Mesothelial cell of epicardium (in vitro differentiated cells): ENCODE results near the gene C2CD5. TPM values are rescaled to one million over a fixed set of nuclear protein-coding genes. Genes with fewer than 3 reads are reported as not detected.

Experiments used
- DNase-seq, 2 experiments: peaks; one replicate each; pipeline ENCODE4 v3.0.0; 2021; ENCODE audit warnings: low spot score in 2 of 2; ENCODE audit not compliant: unreplicated experiment in 2 of 2
- H3K27ac Mint-ChIP-seq: 2 replicates; pipeline ENCODE4 v1.8.0; 2021; ENCODE audit warnings: mixed read lengths
- H3K27me3 Mint-ChIP-seq: 2 replicates; pipeline ENCODE4 v1.8.0; 2021; ENCODE audit warnings: low read depth, mixed read lengths
- H3K36me3 Mint-ChIP-seq: 2 replicates; pipeline ENCODE4 v1.8.0; 2021; ENCODE audit warnings: mixed read lengths
- H3K4me1 Mint-ChIP-seq: 2 replicates; pipeline ENCODE4 v1.8.0; 2021; ENCODE audit warnings: mixed read lengths
- H3K4me3 Mint-ChIP-seq: 2 replicates; pipeline ENCODE4 v1.8.0; 2021; ENCODE audit warnings: mild to moderate bottlenecking, moderate library complexity, mixed read lengths
- H3K9me3 Mint-ChIP-seq: 2 replicates; pipeline ENCODE4 v1.8.0; 2021; ENCODE audit warnings: mixed read lengths
- total RNA-seq: library from RNA; stranded (reverse); gene quantifications from 3 replicates; pipeline ENCODE4 v1.2.1, GENCODE V29; 2021
- TF ChIP-seq, protein P1 (sequence below): fragments of 200-600 bp; sonication (generic); IDR thresholded peaks from one replicate; pipeline ENCODE4 v1.5.0; 2021; ENCODE audit warnings: antibody characterized with exemption; ENCODE audit not compliant: unreplicated experiment

The C2CD5 gene
- total RNA-seq, 1 donor from 2014 or later, result 46.0 TPM

DNA sequence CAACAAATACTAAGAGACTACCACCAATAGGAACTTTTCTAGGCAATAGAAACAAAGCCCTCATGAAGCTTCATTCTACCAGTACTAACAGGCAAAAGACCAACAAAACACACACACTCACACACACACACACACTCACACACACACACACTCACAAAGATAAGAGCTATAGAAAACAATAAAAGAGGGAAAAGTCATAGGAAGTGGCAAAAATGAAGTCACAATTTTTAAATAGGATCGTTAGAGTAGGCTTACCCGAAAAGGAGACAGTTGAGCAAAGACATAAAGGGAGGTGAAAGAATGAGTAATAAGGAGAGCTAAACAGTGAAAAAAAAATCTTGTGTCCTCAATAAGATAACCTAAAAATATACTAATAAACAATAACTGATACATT, 66.5 kb downstream of the C2CD5 start:
- no peak overlapping the region for H3K4me3 Mint-ChIP-seq
- no peak overlapping the region for H3K27ac Mint-ChIP-seq
- DNase-seq, result no peak
- no peaks in the 10 kb centered on the region for H3K27me3 Mint-ChIP-seq
- peaks cover 19% of the 10 kb centered on the region for H3K36me3 Mint-ChIP-seq
- H3K4me1 Mint-ChIP-seq, result no peaks in the 10 kb centered on the region
- H3K9me3 Mint-ChIP-seq, result no peaks in the 10 kb centered on the region
- TF ChIP-seq, protein P1, sequence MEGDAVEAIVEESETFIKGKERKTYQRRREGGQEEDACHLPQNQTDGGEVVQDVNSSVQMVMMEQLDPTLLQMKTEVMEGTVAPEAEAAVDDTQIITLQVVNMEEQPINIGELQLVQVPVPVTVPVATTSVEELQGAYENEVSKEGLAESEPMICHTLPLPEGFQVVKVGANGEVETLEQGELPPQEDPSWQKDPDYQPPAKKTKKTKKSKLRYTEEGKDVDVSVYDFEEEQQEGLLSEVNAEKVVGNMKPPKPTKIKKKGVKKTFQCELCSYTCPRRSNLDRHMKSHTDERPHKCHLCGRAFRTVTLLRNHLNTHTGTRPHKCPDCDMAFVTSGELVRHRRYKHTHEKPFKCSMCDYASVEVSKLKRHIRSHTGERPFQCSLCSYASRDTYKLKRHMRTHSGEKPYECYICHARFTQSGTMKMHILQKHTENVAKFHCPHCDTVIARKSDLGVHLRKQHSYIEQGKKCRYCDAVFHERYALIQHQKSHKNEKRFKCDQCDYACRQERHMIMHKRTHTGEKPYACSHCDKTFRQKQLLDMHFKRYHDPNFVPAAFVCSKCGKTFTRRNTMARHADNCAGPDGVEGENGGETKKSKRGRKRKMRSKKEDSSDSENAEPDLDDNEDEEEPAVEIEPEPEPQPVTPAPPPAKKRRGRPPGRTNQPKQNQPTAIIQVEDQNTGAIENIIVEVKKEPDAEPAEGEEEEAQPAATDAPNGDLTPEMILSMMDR, result no peak

DNA sequence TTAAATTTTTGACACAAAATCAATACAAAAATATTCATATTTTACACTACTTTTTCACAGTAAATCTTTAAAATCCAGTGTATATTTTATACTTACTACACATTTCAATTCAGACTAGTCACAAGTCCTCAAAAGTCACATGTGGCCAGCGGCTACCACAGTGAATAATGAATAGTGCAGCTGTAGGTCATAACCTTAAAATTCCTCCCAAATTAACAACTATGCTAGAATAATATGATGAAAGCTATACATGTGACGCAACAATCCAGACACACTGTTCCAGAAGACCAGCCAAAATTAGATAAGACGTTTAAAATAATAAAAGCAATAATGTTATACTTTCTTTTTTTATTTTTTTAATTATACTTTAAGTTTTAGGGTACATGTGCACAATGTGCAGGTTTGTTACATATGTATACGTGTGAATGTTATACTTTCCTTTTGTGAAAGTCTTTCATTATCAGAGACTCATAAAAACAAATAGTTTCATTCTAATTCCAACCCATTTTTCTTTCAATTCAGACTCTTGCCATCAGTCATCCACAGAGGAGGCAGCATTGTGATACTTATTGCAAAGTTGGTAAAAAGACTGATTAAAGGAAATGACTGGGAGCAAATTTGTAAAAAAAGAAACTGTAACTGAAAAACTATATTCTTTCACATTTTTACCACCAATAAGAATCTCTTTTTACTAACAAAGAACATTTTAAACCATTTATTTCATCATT, 67.0 kb downstream of the C2CD5 start:
- Mint-ChIP-seq H3K9me3 (no peaks in the 10 kb centered on the region), H3K4me3 (no peak overlapping the region), H3K27me3 (no peaks in the 10 kb centered on the region), H3K27ac (no peak overlapping the region), H3K4me1 (no peaks in the 10 kb centered on the region), H3K36me3 (peaks cover 16% of the 10 kb centered on the region)
- no peak for DNase-seq
- TF ChIP-seq, protein P1, result no peak

DNA sequence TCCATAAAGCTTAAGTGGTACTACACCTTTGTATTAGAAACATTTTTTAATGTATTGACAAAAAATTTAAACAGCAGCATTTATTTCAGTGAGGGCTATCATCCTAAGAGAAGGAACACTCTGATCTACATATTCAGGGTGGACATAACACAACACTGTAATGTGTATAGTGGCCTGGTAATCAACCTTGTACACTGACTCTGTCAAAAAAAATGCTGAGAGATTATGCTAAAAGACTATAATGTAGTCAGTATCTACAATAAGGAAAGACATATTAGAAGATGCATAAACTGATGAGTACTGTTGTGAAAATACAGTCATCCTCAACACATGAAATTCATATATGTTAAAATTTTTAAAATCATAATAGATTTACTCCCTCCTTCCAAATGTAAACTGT, 68.2 kb downstream of the C2CD5 start:
- H3K27ac Mint-ChIP-seq, result no peak overlapping the region
- no peaks in the 10 kb centered on the region for H3K9me3 Mint-ChIP-seq

DNA sequence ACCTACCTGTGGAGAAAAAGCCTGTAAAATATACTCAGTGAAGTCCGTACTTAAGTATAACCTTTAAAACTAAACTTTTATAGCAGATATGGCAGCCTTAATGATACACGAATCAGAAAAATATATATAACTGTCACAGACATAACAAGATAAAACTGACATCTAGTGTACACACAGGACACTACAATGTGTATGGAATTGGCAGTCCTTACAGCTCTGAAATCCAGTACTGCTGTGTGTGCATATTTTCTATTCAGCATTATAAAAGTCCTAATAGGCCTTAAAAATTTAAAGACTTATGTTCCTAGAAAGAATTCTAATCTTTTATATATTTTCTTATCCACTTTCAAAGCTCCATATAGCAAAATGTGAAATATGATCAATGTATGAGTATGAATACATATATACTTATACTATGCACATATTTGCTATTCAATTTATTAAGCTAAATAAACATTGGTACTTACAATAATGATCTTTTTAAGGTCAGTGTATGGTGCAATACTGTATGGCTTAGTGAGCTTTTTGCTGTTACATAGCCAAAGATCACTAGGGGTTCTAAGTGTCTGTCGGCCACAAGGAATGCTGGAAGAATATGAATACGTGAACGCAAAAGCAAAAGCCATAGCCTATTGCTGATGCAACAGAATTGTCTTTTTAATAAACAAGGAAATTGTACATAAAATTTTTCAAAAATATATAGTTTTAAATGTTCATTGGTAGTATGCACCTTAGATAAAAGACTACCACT, 69.2 kb downstream of the C2CD5 start:
- TF ChIP-seq, protein P1, result no peak
- Mint-ChIP-seq H3K36me3 (peaks cover 12% of the 10 kb centered on the region), H3K27me3 (no peaks in the 10 kb centered on the region), H3K4me3 (no peak overlapping the region), H3K27ac (no peak overlapping the region), H3K9me3 (no peaks in the 10 kb centered on the region), H3K4me1 (no peaks in the 10 kb centered on the region)
- no peak for DNase-seq

More for the DNA sequence above, 68.2 kb downstream of the C2CD5 start:
- Mint-ChIP-seq H3K4me3 (no peak overlapping the region), H3K4me1 (no peaks in the 10 kb centered on the region), H3K36me3 (peaks cover 10% of the 10 kb centered on the region), H3K27me3 (no peaks in the 10 kb centered on the region)
- DNase-seq, result no peak
- TF ChIP-seq, protein P1, result no peak

DNA sequence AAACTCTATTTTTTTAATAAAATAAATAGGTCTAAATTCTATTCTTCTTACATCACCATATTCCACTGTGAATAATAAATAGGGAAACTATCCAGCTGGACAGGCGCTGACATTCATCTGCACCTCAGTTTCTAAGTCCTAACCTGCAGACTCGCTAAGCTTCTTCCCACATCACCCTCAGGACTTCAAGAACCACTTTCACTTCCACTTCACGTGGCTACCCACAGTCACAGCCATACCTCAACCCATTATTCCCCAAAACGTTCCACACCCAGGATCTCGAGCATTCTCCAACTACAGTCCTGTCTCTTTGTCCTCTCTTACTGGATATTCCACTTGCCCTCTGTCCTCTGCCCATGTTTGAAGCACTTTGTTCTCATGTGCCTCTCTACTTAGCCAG, 71.1 kb downstream of the C2CD5 start:
- H3K36me3 Mint-ChIP-seq, result peaks cover 21% of the 10 kb centered on the region
- H3K27me3 Mint-ChIP-seq, result no peaks in the 10 kb centered on the region
- TF ChIP-seq, protein P1, result no peak
- no peak for DNase-seq
- H3K4me3 Mint-ChIP-seq, result no peak overlapping the region
- H3K27ac Mint-ChIP-seq, result no peak overlapping the region
- no peaks in the 10 kb centered on the region for H3K9me3 Mint-ChIP-seq
- no peaks in the 10 kb centered on the region for H3K4me1 Mint-ChIP-seq
